Measurements from ENCODE around the gene TMEM179.

DNA sequence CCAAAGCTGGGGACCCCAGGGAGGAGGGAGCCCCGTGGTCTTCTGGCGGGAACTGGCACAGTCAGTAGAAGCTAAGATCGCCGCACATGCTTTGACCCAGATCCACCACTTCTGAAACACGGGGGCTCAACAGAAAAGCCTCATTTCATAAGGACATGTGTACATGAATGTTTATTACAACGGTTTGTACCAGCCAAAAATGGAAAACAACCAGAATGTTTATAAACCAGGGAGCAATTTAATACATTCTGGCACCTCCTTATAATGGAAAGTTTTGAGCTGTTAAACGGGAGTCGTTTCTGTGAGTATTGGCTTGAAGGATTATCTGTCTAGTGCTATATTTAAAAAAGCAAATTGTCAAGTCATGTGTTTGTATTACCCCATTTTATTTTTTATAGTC lies 7.3 kb upstream of the TMEM179 start:
- no peak for TF ChIP-seq CTCF (IDR thresholded peaks at IDR 0.05)
- no peak for TF ChIP-seq POLR2A (IDR thresholded peaks at IDR 0.05)
- TF ChIP-seq EP300 (IDR thresholded peaks at IDR 0.05), result no peak

Data from ovary (tissue), 3 donors.